CD4-positive, alpha-beta T cell treated with Interleukin-21 for 1 hour (primary cell): ENCODE measurements around the gene GPD1L.

Experiments
- DNase-seq: peaks from one replicate; pipeline ENCODE4 v3.0.0-alpha.2; 2020

GPD1L gene

DNA sequence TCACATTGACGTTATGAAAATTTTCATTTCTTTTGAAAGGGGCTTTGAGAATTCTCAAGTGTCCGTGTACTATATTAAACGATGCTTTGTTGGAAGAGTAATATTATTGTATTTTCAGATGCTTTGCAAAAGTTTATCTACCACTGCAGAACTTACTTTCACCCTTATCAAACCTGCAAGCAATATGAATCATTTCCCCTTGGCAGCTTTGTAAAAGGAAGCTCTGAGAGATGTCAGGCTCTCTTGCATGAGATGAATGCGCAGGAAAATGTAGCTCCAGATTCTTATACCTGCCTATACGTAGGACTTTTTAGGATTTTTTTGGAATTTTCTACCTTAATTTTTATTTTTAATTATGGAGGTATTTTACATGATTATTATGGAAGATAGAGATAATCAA lies 34.5 kb downstream of the GPD1L start:
- no peak for DNase-seq

DNA sequence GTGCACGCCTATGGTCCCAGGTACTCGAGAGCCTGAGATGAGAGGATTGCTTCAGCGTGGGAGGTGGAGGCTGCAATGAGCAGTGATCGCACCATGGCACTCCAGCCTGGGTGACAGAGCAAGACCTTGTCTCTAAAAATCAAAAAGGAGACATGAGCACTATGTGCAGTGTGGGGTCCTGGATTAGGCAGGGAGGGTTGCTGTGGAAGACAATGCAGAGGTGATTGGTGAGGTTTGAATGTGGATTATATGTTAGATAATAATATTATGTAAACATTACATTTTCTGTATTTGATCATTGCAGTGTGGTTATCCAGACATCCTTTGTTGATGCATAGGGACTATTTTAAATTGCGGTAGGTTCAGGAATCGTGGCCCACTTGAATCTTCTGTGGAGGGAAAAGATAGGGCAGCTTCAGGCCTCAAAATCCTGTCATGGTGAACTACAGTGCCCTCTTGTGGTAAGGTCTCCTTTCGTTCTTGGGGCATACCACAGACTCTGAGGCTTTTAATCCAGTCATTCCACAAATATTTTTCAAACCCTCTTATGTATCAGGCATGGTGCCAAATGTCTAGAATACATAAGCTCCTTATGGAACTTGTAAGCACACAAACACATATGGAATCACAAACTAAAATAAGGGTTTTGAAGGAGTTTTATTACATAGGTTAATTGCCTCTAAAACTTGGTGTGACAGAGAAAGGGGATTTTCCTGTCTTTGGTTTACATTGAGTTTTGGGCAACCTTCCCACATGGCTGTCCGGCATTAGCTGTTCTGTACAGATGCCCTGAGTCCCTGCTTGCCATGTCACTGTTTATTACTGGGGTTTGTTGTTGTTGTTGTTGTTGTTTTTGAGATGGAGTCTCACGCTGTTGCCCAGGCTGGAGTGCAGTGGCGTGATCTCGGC lies 37.7 kb downstream of the GPD1L start:
- DNase-seq = peak; percentile 68

DNA sequence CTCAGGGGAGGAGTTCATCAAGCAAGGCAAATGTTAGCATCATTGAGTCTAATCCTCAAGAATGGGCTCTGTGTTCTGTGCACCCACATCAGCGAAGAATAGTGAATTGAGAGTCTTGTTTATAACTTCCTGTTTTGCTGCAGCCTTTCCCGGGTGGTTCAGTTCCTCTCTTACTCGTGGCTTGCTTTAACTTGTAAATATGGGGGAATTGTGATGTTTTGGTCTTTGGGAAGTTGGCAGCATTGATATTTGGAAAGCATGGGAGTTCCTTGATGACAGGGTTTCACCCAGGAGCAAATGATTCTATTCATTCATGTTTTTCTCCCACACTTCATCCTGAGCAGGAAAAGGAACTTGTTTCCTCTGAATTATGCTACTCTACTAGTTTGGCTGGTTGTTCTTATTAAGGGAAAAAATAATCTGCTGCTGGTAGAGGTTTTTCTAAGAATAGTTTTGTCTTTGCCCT lies 40.4 kb downstream of the GPD1L start:
- DNase-seq = no peak

DNA sequence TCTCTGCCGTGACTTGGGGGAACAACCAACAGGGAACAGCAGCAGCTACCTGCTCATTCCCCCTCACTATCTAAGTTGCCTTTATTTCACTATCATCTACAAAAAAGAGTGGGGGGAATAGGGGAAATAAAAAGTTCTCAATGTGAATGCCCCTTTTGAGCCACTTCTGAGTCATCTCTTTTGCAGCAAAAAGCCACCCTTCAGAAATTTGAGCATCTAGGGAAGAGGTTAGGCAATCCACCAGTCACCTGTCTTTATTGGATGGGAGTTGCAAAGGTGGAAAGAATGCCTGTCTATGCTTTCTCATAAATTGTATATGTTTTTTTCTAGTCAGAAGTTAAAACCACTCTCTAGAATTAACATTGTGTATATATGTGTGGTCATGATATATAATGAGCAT lies 41.1 kb downstream of the GPD1L start:
- no peak for DNase-seq

DNA sequence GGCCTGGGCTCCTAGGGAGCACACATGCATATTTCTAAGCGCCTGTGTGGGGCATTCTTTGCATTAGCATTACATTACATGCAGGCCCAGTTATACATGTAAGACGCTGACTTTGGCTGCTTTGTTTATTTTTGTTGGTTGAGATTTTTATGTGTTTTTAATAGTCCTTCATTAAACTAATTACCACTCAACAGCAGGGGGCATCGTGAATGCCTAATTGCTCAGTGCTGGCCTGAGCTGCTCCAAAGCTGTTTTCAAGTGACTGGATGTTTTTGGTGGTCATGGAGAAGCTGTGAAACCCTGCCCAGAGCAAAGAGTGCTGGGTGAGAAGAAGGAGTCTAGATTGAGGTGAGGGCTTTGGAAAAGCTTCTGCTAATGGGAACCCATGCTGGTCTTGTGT lies 41.5 kb downstream of the GPD1L start:
- DNase-seq = no peak

DNA sequence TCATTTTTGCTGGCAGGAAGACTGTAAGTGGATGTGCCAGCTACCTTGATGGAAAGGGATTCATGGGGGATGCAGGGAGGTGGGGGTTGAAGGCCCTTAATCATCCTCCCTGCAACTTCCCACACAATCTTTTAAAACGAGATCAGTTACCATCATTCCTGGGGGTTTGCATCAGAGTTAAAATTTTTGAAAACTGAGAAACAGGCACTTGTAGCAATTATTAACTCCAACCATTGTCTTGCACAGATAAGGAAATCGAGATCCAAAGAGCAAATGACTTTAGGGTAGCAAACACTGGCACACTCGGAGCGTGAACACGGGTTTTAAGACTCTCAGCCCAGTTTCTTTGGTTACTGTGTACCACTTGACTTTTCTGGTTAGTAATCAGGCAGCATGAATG lies 41.9 kb downstream of the GPD1L start:
- DNase-seq = no peak

DNA sequence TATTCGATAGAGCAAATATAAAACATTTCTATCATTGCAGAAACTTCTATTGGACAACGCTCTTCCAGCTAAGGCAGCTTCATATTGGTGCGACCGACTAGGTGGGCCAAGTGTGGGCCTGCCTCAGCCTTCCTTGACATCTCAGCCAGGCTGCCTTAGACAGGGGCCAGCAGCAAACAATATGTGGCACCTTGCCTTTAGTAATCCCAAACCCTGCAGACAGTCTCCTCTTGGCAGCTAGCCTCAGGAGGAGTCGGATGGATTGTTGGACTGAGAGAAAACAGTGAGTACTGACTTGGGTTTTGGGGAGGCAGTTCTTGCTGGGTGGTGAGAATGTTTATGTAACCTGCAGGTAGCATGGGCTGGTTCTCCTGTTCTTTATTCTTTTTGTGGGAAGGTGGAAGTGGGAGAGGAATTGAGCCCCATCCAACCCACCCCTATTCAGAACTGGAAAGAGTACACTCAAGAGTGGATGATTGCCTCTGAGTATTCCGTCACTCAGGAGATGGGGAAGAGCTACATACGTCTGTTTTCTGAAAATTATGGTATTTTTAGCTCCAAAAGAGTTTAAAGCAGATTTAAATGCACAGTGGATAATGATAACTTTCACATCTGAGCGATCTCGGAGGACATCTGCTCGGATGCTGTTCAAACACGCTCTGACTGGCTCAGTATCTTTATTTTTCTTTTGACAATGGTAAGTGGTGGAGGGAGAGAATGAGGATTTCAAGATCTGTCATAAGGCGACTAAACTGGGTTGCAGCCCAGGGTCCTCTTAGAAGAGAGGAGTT lies 47.2 kb downstream of the GPD1L start:
- no peak for DNase-seq

DNA sequence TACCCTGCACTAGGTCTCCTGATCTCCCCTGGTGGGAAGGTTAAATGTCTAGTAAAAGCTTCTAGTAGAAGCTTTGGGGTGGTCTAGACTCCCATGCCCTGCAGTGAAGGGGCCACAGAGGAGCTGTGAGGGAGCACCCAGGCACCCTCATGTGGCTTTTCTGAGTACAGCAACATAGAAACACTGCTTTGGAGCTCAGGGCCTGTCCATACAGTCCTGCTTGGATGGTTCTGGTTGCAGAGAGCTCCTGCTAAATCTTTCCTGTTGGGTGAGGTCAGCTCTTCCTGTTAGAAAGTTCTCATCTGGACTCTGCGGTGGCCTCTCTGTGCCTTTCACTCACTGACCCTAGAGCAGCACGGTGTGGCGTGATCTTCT lies 47.8 kb downstream of the GPD1L start:
- DNase-seq = no peak

DNA sequence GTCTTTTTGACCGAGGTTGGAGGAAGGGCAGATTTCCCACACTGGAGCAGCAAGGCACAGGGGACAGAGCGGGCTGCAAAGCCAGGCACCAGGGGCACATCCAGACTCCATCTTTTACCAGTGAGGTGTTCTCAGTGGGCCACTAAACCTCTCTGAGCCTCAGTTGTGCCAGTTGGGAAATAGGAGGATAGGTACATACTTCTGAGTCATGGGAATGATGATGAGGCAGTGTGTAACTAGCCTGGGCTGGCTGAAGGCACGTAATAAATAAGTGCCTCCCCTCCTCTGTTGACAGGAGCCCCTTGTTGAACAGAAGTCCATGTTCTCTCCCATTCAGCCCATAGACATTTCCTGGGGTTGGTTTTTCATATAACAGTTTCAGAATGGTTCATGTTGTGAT lies 48.7 kb downstream of the GPD1L start:
- DNase-seq = no peak

DNA sequence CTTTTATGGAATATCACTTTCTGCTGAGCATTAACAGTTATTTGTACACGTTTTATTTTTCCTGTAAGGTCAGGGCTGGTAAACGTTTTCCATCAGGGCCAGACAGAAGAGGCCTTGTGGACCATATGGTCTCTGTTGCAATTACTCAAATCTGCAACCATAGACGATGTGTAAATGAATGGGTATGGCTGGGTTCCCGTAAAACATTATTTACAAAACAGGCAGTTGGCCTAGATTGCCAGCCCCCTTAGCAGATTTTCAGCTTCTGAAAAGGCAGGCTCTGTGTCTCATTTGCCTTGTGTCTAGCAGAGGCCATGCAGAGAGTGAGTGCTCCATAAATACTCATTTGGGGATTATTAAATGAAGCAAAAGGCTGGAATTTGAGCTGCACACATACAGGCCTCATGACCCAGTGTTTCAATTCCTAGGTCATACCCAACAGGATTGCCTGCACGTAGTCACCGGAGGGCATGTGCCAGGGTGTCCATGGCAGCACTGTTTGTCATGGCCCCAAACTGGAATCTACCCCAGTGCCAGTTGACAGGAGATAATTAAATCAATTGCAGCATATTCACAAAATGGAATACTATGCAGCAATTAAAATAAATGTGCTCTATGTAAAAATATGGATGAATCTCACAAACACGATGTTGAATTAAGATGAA lies 51.3 kb downstream of the GPD1L start:
- no peak for DNase-seq

DNA sequence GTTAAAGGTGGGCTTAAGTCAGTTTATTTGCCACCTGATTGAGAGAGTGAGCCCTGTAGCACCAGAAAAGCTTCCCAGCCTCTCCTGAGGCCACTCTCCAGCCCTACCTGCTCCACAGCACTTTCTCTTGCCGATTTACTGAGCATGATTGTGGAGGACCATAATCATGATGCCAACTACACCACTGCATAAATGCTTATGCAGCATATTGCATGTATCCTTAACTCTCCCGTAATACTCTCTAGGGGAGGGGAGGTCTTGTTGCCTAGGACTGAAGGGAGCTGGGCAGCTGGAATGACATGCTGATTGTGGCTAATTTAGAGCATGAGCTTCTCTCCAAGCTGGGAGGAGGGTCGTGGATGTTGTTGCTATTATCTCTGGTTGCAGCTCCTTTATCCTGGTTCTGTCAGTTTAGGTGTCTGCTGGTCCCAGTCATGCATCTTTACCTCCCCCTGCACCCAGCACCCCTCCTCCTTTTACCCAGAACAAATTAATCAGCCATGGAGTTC lies 54.3 kb downstream of the GPD1L start:
- DNase-seq = no peak

DNA sequence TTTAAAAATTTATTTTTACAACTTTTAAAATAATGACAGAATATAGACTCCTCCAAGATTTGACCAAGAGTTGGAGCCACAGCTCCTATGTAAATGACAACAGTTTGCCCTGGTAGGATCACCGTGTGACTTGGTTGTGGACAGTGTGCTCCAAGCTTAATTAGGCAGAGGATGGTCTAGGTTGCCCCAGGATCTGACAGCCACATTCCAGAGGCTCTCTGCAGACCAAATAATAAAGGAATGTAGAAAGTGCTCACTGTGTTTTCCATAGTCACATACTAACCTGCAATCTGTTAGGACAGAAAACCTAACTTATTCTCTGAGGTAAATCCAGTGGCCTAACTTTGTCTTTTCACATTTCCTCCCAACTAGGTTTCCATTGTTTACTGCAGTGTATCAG lies 59.0 kb downstream of the GPD1L start:
- DNase-seq = no peak

DNA sequence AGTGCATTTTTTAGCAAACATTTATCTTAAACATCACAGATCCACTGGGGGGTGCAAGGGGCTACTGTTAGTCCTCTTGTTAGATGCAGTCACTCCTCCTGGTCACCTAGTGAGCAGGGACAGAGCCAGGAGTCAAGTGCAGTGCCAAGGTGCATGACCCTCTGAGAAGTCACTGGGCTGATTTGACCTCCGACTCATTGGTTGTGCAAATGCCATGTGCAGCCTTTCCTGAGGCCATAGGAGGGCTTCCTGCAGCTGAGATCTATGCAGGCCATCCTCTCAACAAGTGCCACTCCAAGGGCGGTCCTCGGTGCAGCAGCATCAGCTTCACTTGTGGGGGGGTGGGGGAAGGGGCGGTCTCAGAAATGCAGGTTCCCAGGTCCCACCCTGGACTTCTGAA lies 60.2 kb downstream of the GPD1L start:
- DNase-seq = no peak

DNA sequence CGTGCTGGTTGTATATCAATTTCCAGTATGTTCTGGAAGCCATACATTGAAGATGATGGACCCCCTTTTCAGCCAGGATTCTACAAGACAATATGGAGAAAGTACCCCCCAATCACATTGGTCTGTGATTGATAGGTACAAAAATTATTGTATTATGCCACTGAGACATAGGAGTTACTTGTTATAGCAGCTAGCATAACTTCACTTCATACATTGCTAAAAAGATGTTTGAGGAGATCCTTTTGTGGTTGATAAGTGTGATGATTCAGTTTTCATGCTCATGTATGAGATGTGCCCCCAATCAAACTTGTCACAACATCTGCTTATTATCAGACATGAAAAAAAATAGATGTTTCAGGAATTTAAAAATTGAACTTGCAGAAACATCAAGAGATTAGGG lies 66.0 kb downstream of the GPD1L start:
- no peak for DNase-seq

DNA sequence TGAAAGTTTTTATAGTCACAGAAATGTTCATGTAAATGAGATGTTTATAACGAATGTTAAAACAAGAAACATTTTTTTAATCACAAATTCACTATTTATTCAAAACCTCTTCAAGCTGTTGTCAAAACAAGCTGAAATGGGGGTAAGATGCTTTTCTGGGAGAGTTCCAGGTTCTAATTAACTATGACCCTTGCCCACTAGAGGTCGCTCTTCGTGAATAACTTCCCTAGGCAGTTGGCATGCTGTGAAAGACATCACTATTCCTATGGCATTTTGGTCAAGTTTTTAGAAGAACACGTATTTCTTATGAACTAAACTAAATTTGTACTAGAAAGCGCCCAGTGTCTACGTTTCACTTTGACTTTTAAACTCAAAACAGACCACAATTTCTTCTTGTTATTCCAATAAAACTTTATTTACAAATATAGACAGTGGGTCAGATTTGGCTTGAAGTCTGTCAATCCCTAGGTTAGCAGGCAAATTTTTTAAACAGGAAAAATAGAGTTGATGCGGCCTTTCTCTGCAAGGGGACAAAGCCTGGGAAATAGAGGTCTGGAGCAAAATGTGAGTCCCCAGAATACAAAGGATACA lies 69.3 kb downstream of the GPD1L start:
- peak; percentile 67 for DNase-seq

DNA sequence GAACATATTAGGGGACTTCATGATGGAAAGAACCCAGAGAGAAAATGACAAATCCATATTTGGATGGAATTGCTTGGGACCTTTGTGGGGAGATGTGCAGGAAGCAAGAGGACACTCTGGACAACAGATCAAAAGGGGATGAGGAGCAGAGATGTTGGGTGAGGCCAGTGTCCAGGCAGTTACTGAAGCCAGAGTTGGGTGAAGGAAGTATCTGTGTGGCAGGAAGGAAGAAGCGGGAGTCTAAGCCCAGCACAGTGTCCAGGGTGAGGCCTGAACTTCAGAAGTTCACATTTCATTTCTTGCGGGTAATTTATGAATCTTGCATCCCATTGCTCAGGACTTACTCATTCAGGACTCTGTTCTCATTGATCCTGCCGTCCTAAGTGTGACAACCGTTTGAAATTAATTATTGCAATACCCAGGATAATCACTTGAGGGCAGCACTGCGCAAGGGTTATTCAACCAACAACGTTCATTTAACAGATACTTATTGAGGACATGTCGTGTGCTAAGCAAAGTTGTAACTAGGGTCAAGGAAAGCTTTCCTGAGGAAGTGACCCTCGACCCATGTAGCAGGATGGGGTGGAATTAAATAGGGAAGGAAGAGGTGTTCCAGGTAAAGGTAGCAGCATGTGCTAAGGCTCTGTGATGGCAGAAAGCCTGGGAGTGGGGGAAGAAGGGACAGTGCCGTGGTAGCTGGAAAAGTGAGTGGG lies 70.7 kb downstream of the GPD1L start:
- peak; percentile 81 for DNase-seq

DNA sequence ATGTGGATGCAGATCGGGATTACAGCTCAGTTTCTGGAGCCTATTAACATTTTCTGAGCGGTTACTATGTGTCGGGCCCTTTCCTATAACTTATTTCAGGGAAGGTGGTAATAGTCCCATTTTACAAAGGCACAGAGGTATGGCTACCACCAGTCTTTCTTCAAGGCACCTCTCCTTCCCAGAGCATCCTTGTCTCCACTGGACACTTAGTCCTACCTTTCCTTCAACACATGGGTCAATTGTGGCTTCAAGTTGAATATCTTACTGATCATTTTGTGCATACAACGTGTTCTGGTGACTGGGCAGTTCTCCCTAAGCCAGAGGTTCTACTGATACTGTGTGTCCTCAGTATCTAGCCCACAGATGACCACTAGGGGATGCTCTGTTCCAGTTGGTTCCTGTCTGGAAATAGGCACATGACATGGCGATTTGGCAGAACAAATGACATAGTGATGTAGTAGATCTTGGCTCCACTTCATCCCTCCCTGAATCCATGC lies 71.3 kb downstream of the GPD1L start:
- peak; percentile 66 for DNase-seq

DNA sequence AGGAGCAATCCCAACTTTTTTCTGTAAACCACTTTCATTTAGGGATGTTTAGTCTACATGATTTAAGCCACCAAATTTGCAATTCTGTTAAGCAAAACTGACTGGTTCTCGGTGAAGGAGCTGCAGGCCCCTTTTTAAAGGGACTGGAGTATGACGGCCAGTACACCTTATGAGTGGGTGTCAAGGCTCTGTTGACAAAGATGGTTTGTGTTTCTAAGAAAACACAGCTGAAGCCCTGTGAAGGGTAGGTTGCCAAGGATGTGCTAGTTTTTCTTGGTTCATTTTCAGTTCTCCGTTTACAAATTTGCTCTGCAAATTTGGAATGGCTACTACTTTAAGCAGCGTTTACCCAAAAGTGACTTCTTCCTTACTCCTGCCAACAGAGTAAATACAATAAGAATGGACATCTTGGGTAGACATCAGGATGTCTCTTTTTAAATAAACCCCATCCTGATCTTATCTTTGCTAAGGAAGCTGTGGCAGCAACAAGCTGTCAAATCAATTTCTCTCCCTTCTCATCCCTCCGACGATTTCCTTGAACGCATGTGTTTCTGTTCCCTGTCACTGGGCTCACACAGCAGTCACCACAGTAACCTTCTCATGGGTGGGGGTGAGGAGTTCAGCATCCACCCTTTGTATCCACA lies 73.8 kb downstream of the GPD1L start:
- DNase-seq = no peak

DNA sequence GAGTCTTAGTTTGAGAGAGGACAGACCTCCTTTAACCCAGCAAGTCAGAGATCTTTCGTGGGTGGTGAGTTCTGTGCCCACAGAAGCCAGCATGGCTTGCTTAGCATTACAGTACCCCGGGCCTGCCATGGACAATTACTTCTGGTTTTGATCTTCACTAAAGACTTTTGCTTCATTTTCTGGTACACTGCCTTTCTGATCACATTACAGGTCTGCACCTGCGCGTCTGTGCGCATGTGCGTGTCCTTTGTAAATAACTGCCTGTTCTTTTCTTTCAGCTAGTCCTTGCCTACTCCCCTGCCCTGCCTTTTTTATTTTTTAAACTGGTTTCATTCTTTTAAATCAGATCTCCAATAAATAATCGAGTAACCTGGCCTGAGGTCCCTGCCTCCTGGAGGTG lies 74.9 kb downstream of the GPD1L start:
- DNase-seq = no peak

DNA sequence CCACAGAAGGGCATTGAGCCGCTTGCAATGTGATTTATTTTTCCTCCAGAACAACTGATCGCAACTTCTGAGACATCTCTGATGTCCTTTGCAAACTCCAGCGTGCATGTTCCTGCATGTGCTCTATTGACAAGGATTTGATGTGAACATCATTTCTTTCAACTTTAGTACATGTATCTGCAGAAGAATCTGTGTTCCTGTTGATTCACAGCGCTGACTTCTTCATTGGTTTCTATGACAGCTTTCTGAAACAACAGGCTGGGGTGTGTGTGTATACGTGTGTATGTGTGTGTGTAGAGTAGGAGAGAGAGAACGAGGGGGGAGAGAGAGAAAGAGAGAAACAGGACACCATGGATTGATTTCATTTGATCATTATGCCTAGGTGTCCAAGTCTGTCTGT lies 75.4 kb downstream of the GPD1L start:
- DNase-seq = no peak

DNA sequence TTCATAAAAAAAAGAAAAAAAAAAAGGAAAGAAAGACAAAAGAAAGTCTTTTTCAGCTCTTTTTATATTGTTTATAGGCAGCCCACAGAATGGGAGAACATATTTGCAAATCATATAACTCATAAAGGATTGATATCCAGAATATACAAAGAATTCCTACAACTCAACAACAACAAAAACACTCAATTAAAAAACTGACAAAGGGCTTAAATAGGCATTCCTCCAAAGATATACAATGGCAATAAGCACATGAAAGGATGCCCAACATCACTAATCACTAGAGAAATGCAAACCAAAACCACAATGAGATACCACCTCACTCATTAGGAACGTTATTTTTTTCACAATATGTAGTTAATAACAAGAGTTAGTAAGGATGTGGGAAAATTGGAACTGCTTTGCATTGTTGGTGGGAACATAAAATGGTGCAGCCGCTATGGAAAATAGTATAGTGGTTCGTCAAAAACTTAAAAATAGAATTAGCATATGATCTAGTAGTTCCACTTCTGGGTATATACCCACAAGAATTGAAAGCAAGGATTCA lies 77.8 kb downstream of the GPD1L start:
- DNase-seq = no peak
